Panc1 (cell line): ENCODE results near the gene FARP1. TPM values are rescaled to one million over a fixed set of nuclear protein-coding genes. Genes with fewer than 3 reads are reported as not detected.

Experiments
- ATAC-seq: fragments of 200-7000 bp; cut with Tn5 transposase; 2 replicates; pipeline ENCODE4 v1.9.1; 2020; ENCODE audit warnings: mild to moderate bottlenecking, moderate library complexity
- BruUV-seq: library from RNA; stranded (reverse); fragments of 400-500 nt; replicated peaks from 2 replicates; lab custom pipeline; 2021; lab: Mats Ljungman, UMichigan
- CTCF ChIA-PET: fragments of 300-600 bp; sonication (Branson Sonifier 250); formaldehyde crosslinking; loops from one replicate; lab custom pipeline; 2022; ENCODE audit warnings: antibody characterized with exemption; lab: Charles Lee
- POLR2A ChIA-PET: fragments of 300-600 bp; sonication (Branson Sonifier 250); formaldehyde crosslinking; loops from one replicate; lab custom pipeline; 2022; ENCODE audit warnings: antibody characterized with exemption; lab: Charles Lee
- DNase-seq: peaks from one replicate; pipeline ENCODE4 v3.0.0-alpha.2; 2010; ENCODE audit warnings: low read depth, low spot score
- H3K27ac ChIP-seq: 2 replicates; pipeline ENCODE4 v1.5.1; 2011; ENCODE audit warnings: mild to moderate bottlenecking, low read length, inconsistent platforms
- H3K27me3 ChIP-seq: fragments of 200-500 bp; sonication (Bioruptor generic); 2 replicates; pipeline ENCODE4 v1.6.0; 2014; ENCODE audit warnings: low read length, inconsistent platforms; ENCODE audit not compliant: control insufficient read depth, insufficient read depth
- H3K36me3 ChIP-seq: fragments of 200-500 bp; sonication (Bioruptor generic); 2 replicates; pipeline ENCODE4 v1.5.1; 2014; ENCODE audit warnings: inconsistent platforms, mild to moderate bottlenecking, low read length, moderate library complexity; ENCODE audit not compliant: control insufficient read depth, insufficient read depth
- H3K4me1 ChIP-seq: 2 replicates; pipeline ENCODE4 v1.5.1; 2011; ENCODE audit warnings: inconsistent platforms, mild to moderate bottlenecking, low read length, moderate library complexity; ENCODE audit not compliant: control insufficient read depth, insufficient read depth
- H3K4me3 ChIP-seq, 2 experiments: 2 replicates each; pipeline ENCODE4 v1.5.1; 2011 to 2012; ENCODE audit warnings: low read depth in 2 of 2, low read length in 2 of 2, mild to moderate bottlenecking in 2 of 2, inconsistent platforms in 1 of 2, moderate library complexity in 1 of 2
- H3K9me3 ChIP-seq: fragments of 200-500 bp; sonication (Bioruptor generic); 2 replicates; pipeline ENCODE4 v1.5.1; 2014; ENCODE audit warnings: low read depth, mild to moderate bottlenecking, inconsistent platforms, low read length, moderate library complexity; ENCODE audit not compliant: control insufficient read depth, insufficient read depth
- POLR2AphosphoS5 ChIP-seq: IDR thresholded peaks from 2 replicates; pipeline ENCODE4 v1.6.1; 2012; ENCODE audit warnings: mild to moderate bottlenecking, low read depth, low read length, moderate library complexity
- REST ChIP-seq, 2 experiments: IDR thresholded peaks; 2 replicates each; pipeline ENCODE4 v1.6.1; 2011 to 2012; ENCODE audit warnings: low read depth in 2 of 2, control low read depth in 1 of 2, low read length in 1 of 2, mild to moderate bottlenecking in 1 of 2, moderate library complexity in 1 of 2; ENCODE audit not compliant: insufficient read depth in 1 of 2
- SIN3A ChIP-seq: IDR thresholded peaks from 2 replicates; pipeline ENCODE4 v1.6.1; 2012; ENCODE audit warnings: low read depth, mild to moderate bottlenecking, low read length, moderate library complexity, borderline replicate concordance; ENCODE audit not compliant: insufficient read depth
- TCF7L2 ChIP-seq: IDR thresholded peaks from 2 replicates; pipeline ENCODE4 v1.6.1; 2011; ENCODE audit warnings: mild to moderate bottlenecking, low read depth, low read length, inconsistent platforms
- in situ Hi-C: cut with HindIII; loops from 2 replicates; pipeline ENCODE4 v1.10.0; 2016; ENCODE audit warnings: low sequenced_read_pairs, low pct_unique_long_range_greater_than_20kb
- intact Hi-C: fragments of 100-400 bp; cut with micrococcal nuclease; formaldehyde crosslinking; loops from one replicate; pipeline ENCODE4 v1.10.0; 2022; ENCODE audit not compliant: unreplicated experiment
- total RNA-seq: library from RNA; stranded (reverse); gene quantifications from one replicate; pipeline ENCODE4 v1.2.1, GENCODE V29; 2021; ENCODE audit not compliant: unreplicated experiment
- TF ChIP-seq, protein P1 (sequence below): fragments of 450-650 bp; IDR thresholded peaks from 2 replicates; pipeline ENCODE4 v1.5.1; 2017; ENCODE audit warnings: mild to moderate bottlenecking

Gene FARP1
- total RNA-seq, 1 experiment from 2014 or later: 61.9 TPM

DNA sequence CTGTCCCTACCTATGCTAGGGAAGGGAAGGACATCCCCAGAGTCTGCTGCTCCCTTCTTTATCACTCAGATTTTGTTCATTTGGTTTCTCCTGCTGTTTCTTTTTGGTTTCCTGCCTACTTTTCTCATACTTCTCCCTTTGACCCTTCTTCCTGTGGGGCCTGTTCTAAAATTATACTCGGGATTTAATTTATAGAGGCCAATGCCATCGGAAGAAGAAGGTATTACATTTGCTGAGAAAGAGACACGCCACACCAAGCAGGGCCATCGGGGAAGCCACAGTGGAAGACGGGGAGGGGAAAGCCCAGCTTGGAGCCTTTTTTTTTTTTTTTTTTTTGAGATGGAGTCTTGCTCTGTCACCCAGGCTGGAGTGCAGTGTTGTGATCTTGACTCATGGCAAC, 46.8 kb upstream of the FARP1 start:
- ATAC-seq (no peak), DNase-seq (no peak)
- intact Hi-C loops (no loop called here), in situ Hi-C loops (no loop called here)
- Histone ChIP-seq H3K9me3 (no peaks in the 10 kb centered on the region), H3K4me3 (no peak overlapping the region), H3K36me3 (no peaks in the 10 kb centered on the region), H3K4me1 (no peaks in the 10 kb centered on the region), H3K27me3 (no peaks in the 10 kb centered on the region), H3K27ac (no peak overlapping the region)
- CTCF ChIA-PET: no interaction called here
- POLR2A ChIA-PET: no interaction called here
- TF ChIP-seq, protein P1, sequence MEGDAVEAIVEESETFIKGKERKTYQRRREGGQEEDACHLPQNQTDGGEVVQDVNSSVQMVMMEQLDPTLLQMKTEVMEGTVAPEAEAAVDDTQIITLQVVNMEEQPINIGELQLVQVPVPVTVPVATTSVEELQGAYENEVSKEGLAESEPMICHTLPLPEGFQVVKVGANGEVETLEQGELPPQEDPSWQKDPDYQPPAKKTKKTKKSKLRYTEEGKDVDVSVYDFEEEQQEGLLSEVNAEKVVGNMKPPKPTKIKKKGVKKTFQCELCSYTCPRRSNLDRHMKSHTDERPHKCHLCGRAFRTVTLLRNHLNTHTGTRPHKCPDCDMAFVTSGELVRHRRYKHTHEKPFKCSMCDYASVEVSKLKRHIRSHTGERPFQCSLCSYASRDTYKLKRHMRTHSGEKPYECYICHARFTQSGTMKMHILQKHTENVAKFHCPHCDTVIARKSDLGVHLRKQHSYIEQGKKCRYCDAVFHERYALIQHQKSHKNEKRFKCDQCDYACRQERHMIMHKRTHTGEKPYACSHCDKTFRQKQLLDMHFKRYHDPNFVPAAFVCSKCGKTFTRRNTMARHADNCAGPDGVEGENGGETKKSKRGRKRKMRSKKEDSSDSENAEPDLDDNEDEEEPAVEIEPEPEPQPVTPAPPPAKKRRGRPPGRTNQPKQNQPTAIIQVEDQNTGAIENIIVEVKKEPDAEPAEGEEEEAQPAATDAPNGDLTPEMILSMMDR: no peak
- no peak for TF ChIP-seq SIN3A
- TF ChIP-seq POLR2AphosphoS5: no peak
- TF ChIP-seq TCF7L2: no peak
- BruUV-seq: no TSS peak

- Histone ChIP-seq H3K27me3 (no peaks in the 10 kb centered on the region), H3K27ac (no peak overlapping the region), H3K36me3 (no peaks in the 10 kb centered on the region), H3K4me3 (no peak overlapping the region), H3K9me3 (no peaks in the 10 kb centered on the region), H3K4me1 (no peaks in the 10 kb centered on the region)
- in situ Hi-C loops (no loop called here), intact Hi-C loops (no loop called here)
- BruUV-seq: no TSS peak
- CTCF ChIA-PET: no interaction called here
- TF ChIP-seq POLR2AphosphoS5 (no peak), TCF7L2 (no peak), SIN3A (no peak), REST (IDR thresholded peaks at IDR 0.05; ENCODE audit: insufficient read depth in 1 of 2, low read depth in 2 of 2, low read length in 1 of 2) (no peak)
- TF ChIP-seq, protein P1: no peak
- no peak for ATAC-seq
- DNase-seq: no peak
- POLR2A ChIA-PET: no interaction called here
Measured at GRCh38 chr13:98097749-98098148, 45.1 kb upstream of the FARP1 start.

DNA sequence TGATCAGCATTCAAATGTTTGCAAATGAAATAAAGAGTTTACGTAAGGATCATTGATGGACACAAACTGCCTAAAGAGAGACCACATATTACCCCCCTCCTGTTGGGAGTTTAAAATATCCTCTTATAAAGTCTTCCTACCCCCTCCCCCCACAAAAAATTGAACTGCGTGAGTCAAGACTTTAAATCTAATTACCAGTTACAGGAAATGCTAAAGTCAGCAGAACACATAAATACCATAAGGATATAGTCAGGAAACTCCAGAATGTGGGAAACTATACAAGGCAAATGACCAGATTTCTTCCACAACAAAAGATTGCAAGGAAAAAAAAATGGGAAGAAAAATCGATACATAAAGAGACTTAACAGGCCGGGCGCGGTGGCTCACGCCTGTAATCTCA, 44.4 kb upstream of the FARP1 start:
- no peak overlapping the region for H3K27ac ChIP-seq
- ChIA-PET POLR2A (no interaction called here), CTCF (no interaction called here)
- no TSS peak for BruUV-seq
- in situ Hi-C loops (no loop called here), intact Hi-C loops (no loop called here)
- no peaks in the 10 kb centered on the region for H3K27me3 ChIP-seq
- H3K36me3 ChIP-seq: no peaks in the 10 kb centered on the region
- no peaks in the 10 kb centered on the region for H3K4me1 ChIP-seq
- no peak overlapping the region for H3K4me3 ChIP-seq
- no peak for ATAC-seq
- no peaks in the 10 kb centered on the region for H3K9me3 ChIP-seq
- DNase-seq: no peak
- no peak for TF ChIP-seq TCF7L2
